ENCODE results near the gene RNF13.
"Not testable (repeated sequence)": the region's sequence is repeated elsewhere in the genome, so short reads cannot be mapped to it uniquely, and the experiment has no call there.

RNF13 gene

GRCh38 chr3:149902498-149903139 lies 89.6 kb downstream of the RNF13 start:
- no peak for DNase-seq

- no peak for DNase-seq
Observed at GRCh38 chr3:149906036-149906435, 93.0 kb downstream of the RNF13 start.

- DNase-seq = no peak
Observed at GRCh38 chr3:149908424-149908957, 95.5 kb downstream of the RNF13 start.

- no peak for DNase-seq
Observed at GRCh38 chr3:149909923-149910322, 96.9 kb downstream of the RNF13 start.

- DNase-seq = no peak
Observed at GRCh38 chr3:149917124-149917667, 104.2 kb downstream of the RNF13 start.

GRCh38 chr3:149919509-149919908 lies 106.5 kb downstream of the RNF13 start:
- DNase-seq = no peak

GRCh38 chr3:149920119-149920518 lies 107.1 kb downstream of the RNF13 start:
- DNase-seq = no peak

GRCh38 chr3:149933008-149933407 lies 120.0 kb downstream of the RNF13 start:
- DNase-seq = no peak

GRCh38 chr3:149933858-149934257 lies 120.8 kb downstream of the RNF13 start:
- no peak for DNase-seq

- DNase-seq = no peak
Observed at GRCh38 chr3:149934524-149934923, 121.5 kb downstream of the RNF13 start.

GRCh38 chr3:149936812-149937230 lies 123.8 kb downstream of the RNF13 start:
- peak in 1 of 2 donors; percentile 2 for DNase-seq

- DNase-seq = not testable (repeated sequence)
Observed at GRCh38 chr3:149938392-149939055, 125.5 kb downstream of the RNF13 start.

- DNase-seq = no peak
Observed at GRCh38 chr3:149941186-149941585, 128.2 kb downstream of the RNF13 start.

GRCh38 chr3:149941946-149942345 lies 128.9 kb downstream of the RNF13 start:
- DNase-seq = no peak

- no peak for DNase-seq
Observed at GRCh38 chr3:149942409-149942808, 129.4 kb downstream of the RNF13 start.

GRCh38 chr3:149943966-149944365 lies 131.0 kb downstream of the RNF13 start:
- not testable (repeated sequence) for DNase-seq

- DNase-seq = no peak
Observed at GRCh38 chr3:149947231-149947630, 134.2 kb downstream of the RNF13 start.

GRCh38 chr3:149949181-149949580 lies 136.2 kb downstream of the RNF13 start:
- no peak for DNase-seq

GRCh38 chr3:149954812-149955211 lies 141.8 kb downstream of the RNF13 start:
- DNase-seq = no peak

- DNase-seq = no peak
Observed at GRCh38 chr3:149955449-149955848, 142.4 kb downstream of the RNF13 start.

- DNase-seq = no peak
Observed at GRCh38 chr3:149957361-149958125, 144.5 kb downstream of the RNF13 start.

GRCh38 chr3:149958171-149958796 lies 145.3 kb downstream of the RNF13 start:
- no peak for DNase-seq

- no peak for DNase-seq
Observed at GRCh38 chr3:149959443-149959842, 146.4 kb downstream of the RNF13 start.

Measured in bone marrow (tissue), 2 donors.